GM12878 (cell line): ENCODE data around the gene TRAIP. TPM values are rescaled to one million over a fixed set of nuclear protein-coding genes. Genes with fewer than 3 reads are reported as not detected.

Experiments
- ATAC-seq: fragments of 200-7000 bp; cut with Tn5 transposase; 3 replicates; pipeline ENCODE4 v1.9.1; 2020; ENCODE audit warnings: mild to moderate bottlenecking, moderate library complexity
- BruUV-seq: library from RNA; stranded (reverse); fragments of 400-500 nt; replicated peaks from 2 replicates; lab custom pipeline; 2021; lab: Mats Ljungman, UMichigan
- CTCF ChIA-PET: fragments of 300-600 bp; sonication (Branson Sonifier 250); formaldehyde crosslinking; extraction: SDS; loops from one replicate; lab custom pipeline; 2021; ENCODE audit warnings: inconsistent platforms; lab: Yijun Ruan, JAX
- POLR2A ChIA-PET: fragments of 350-600 bp; formaldehyde crosslinking; extraction: SDS; loops from one replicate; lab custom pipeline; 2021; ENCODE audit warnings: inconsistent platforms; lab: Charles Lee
- RAD21 ChIA-PET: fragments of 300-600 bp; sonication (Branson Sonifier 250); formaldehyde crosslinking; loops from one replicate; lab custom pipeline; 2023; ENCODE audit warnings: antibody characterized with exemption; ENCODE audit not compliant: unreplicated experiment; lab: Charles Lee
- SMC1A ChIA-PET: fragments of 300-600 bp; sonication (Branson Sonifier 250); formaldehyde crosslinking; loops from one replicate; lab custom pipeline; 2023; ENCODE audit not compliant: unreplicated experiment, uncharacterized antibody; lab: Charles Lee
- DNase-seq: peaks from one replicate; pipeline ENCODE4 v3.0.0-alpha.2; 2011; ENCODE audit warnings: low read depth, low spot score
- FAIRE-seq: peaks from 3 replicates; lab custom pipeline; 2011; peaks lifted over from hg19 to GRCh38; lab: Jason Lieb, UNC
- H2AFZ ChIP-seq: 2 replicates; pipeline ENCODE4 v1.6.0; 2011; ENCODE audit warnings: low read depth, low read length, control low read depth; ENCODE audit not compliant: control insufficient read depth
- H3K27ac ChIP-seq: 2 replicates; pipeline ENCODE4 v1.5.1; 2011; ENCODE audit warnings: control low read depth; ENCODE audit not compliant: control insufficient read depth, insufficient read depth
- H3K27me3 ChIP-seq, 2 experiments: replicated peaks in 1 of 2; 2 replicates each; pipeline versions ENCODE4 v1.6.0 to v1.6.1; 2011; ENCODE audit warnings: low read length in 1 of 2; ENCODE audit not compliant: control insufficient read depth in 2 of 2, insufficient read depth in 2 of 2
- H3K36me3 ChIP-seq, 2 experiments: 2 replicates each; pipeline ENCODE4 v1.5.1; 2011; ENCODE audit warnings: low read length in 1 of 2; ENCODE audit not compliant: control insufficient read depth in 2 of 2, insufficient read depth in 2 of 2
- H3K4me1 ChIP-seq: 2 replicates; pipeline ENCODE4 v1.6.1; 2011; ENCODE audit warnings: mild to moderate bottlenecking, low read length, moderate library complexity, mixed read lengths; ENCODE audit not compliant: control insufficient read depth, insufficient read depth
- H3K4me2 ChIP-seq: 2 replicates; pipeline ENCODE4 v1.6.0; 2011; ENCODE audit warnings: control low read depth; ENCODE audit not compliant: control insufficient read depth, insufficient read depth
- H3K4me3 ChIP-seq: fragments of 200-600 bp; sonication (generic); 2 replicates; pipeline ENCODE4 v1.5.1; 2016
- H3K79me2 ChIP-seq: 2 replicates; pipeline ENCODE4 v1.6.0; 2011; ENCODE audit warnings: low read length; ENCODE audit not compliant: control insufficient read depth, insufficient read depth
- H3K9ac ChIP-seq: 2 replicates; pipeline ENCODE4 v1.8.0; 2011; ENCODE audit warnings: low read length, control low read depth, mixed read lengths; ENCODE audit not compliant: control insufficient read depth, insufficient read depth
- H3K9me3 ChIP-seq: replicated peaks from 3 replicates; pipeline ENCODE4 v1.5.1; 2011; ENCODE audit warnings: mild to moderate bottlenecking, low read length; ENCODE audit not compliant: control insufficient read depth, insufficient read depth
- H4K20me1 ChIP-seq: 2 replicates; pipeline ENCODE4 v1.6.0; 2011; ENCODE audit not compliant: control insufficient read depth, insufficient read depth
- CBX5 ChIP-seq: sonication (generic); IDR thresholded peaks from 2 replicates; pipeline ENCODE4 v1.6.1; 2016; ENCODE audit warnings: low read depth, moderate library complexity, mild to moderate bottlenecking, inconsistent platforms
- CHD1 ChIP-seq: IDR thresholded peaks from 2 replicates; pipeline ENCODE4 v1.6.1; 2012; ENCODE audit warnings: low read depth, low read length, improper control_type of control experiment
- CREM ChIP-seq: IDR thresholded peaks from 2 replicates; pipeline ENCODE4 v1.6.1; 2014; ENCODE audit warnings: antibody characterized with exemption, low read depth
- DPF2 ChIP-seq: fragments of 450-650 bp; IDR thresholded peaks from 2 replicates; pipeline ENCODE4 v1.6.1; 2017; ENCODE audit warnings: mild to moderate bottlenecking
- EZH2 ChIP-seq: IDR thresholded peaks from 2 replicates; pipeline ENCODE4 v1.6.1; 2012; ENCODE audit warnings: low read depth, mild to moderate bottlenecking, control low read depth, inconsistent platforms, low read length, borderline replicate concordance; ENCODE audit not compliant: control insufficient read depth
- LARP7 ChIP-seq: fragments of 450-650 bp; IDR thresholded peaks from 2 replicates; pipeline ENCODE4 v1.6.1; 2017; ENCODE audit warnings: mild to moderate bottlenecking
- MEF2B ChIP-seq: fragments of 450-650 bp; IDR thresholded peaks from 2 replicates; pipeline ENCODE4 v1.6.1; 2018; ENCODE audit warnings: mild to moderate bottlenecking, moderate library complexity; ENCODE audit not compliant: partially characterized antibody, poor library complexity, severe bottlenecking
- NR2F1 ChIP-seq: fragments of 450-650 bp; conservative IDR thresholded peaks from 2 replicates; pipeline ENCODE4 v1.6.1; 2017; ENCODE audit warnings: mild to moderate bottlenecking
- RCOR1 ChIP-seq: conservative IDR thresholded peaks from 2 replicates; pipeline ENCODE4 v1.6.1; 2012; ENCODE audit warnings: low read depth, low read length, improper control_type of control experiment
- SMC3 ChIP-seq: IDR thresholded peaks from 2 replicates; pipeline ENCODE4 v1.6.1; 2011; ENCODE audit warnings: low read length, improper control_type of control experiment, borderline replicate concordance
- STAT3 ChIP-seq: IDR thresholded peaks from 2 replicates; pipeline ENCODE4 v1.6.1; 2011; ENCODE audit warnings: low read depth, low read length, improper control_type of control experiment
- WRNIP1 ChIP-seq: IDR thresholded peaks from 2 replicates; pipeline ENCODE4 v1.6.1; 2011; ENCODE audit warnings: low read depth, low read length, improper control_type of control experiment, borderline replicate concordance
- ZBTB4 ChIP-seq: fragments of 450-650 bp; formaldehyde crosslinking; IDR thresholded peaks from 2 replicates; pipeline ENCODE4 v1.4.0; 2022; ENCODE audit warnings: mild to moderate bottlenecking, moderate library complexity
- ZBTB40 ChIP-seq: fragments of 450-650 bp; IDR thresholded peaks from 2 replicates; pipeline ENCODE4 v1.6.1; 2016; ENCODE audit warnings: mild to moderate bottlenecking, moderate library complexity, borderline replicate concordance
- ZNF207 ChIP-seq: fragments of 450-650 bp; IDR thresholded peaks from 2 replicates; pipeline ENCODE4 v1.6.1; 2014; ENCODE audit warnings: antibody characterized with exemption, mild to moderate bottlenecking, borderline replicate concordance
- WGBS: methylation state at CpG from one replicate; pipeline ENCODE4 v1.1.6; 2016; ENCODE audit warnings: low lambda C conversion rate; ENCODE audit not compliant: insufficient replicate concordance, insufficient coverage; ENCODE audit errors: missing lambda C conversion rate; 5-methylcytosine and 5-hydroxymethylcytosine counted together
- in situ Hi-C: fragments of 300-500 bp; cut with MboI; formaldehyde crosslinking; loops from 9 replicates; pipeline ENCODE4 v1.14.3; 2018; ENCODE audit warnings: mixed read lengths
- intact Hi-C: fragments of 100-400 bp; cut with micrococcal nuclease; formaldehyde crosslinking; loops from one replicate; pipeline ENCODE4 v1.14.2; 2022; ENCODE audit not compliant: unreplicated experiment
- polyA plus RNA-seq, 11 experiments: library from polyadenylated mRNA; depleted of rRNA in 4 of 11; unstranded in 6 of 11; stranded (reverse) in 5 of 11; fragments of >200 nt; fragmentation: Nextera tagmentation in 4 of 11; fragmentation: Illumina TruSeq in 1 of 11; extraction: Ambion mirVana in 4 of 11; extraction: Trizol in 1 of 11; gene quantifications; 1 replicate in 1 of 11; 2 replicates in 10 of 11; pipeline versions ENCODE4 v1.2.1 to v1.2.3, GENCODE V29; 2011 to 2016; ENCODE audit warnings: inconsistent platforms in 2 of 11, missing spikeins in 2 of 11, low read depth in 1 of 11
- total RNA-seq, 4 experiments: library from RNA; depleted of rRNA in 3 of 4; stranded (reverse); fragments of >200 nt in 3 of 4; fragmentation: Illumina TruSeq in 1 of 4; extraction: Trizol in 1 of 4; gene quantifications; 2 replicates each; pipeline versions ENCODE4 v1.2.1 to v1.2.3, GENCODE V29; 2013 to 2021

Gene TRAIP
- total and polyA plus RNA-seq, 10 of the 15 experiments (the other 5 are each of a cell fraction or from before 2014, with no cell fraction given) = 15.9 to 37.0 (median 23.1) TPM

GRCh38 chr3:49802719-49803464, 53.5 kb downstream of the TRAIP start, which contains the start of gene INKA1:
Gene INKA1 (plus strand): TSS chr3:49803261. CDS start chr3:49803393, 132 bp downstream.
- 1% methylated on average over 38 of the region's 71 CpGs for WGBS
- Histone ChIP-seq H3K79me2 (no peaks in the 10 kb centered on the region; the same call in 1 of the 2 replicates), H3K9me3 (no peaks in the 10 kb centered on the region), H3K27me3 (no peaks in the 10 kb centered on the region; a peak in 1 of 4 replicates), H4K20me1 (no peaks in the 10 kb centered on the region), H3K4me2 (peak within 1 kb of the TSS; percentile 94), H3K9ac (peak within 1 kb of the TSS; percentile 75), H3K4me3 (peak within 1 kb of the TSS; percentile 98), H3K36me3 (no peaks in the 10 kb centered on the region), H3K27ac (peak within 1 kb of the TSS; percentile 37; the same call in 1 of the 2 replicates), H2AFZ (peak within 1 kb of the TSS; percentile 97), H3K4me1 (peaks cover 39% of the 10 kb centered on the region)
- ChIA-PET CTCF (interaction anchor here (0.8 to 12.0 kb wide), 18 partner anchors 14 to 263 kb away, joined by 3 to 327 read pairs (median 6); partner anchors contain the start of genes IP6K1, MST1R, TRAIP and UBA7), RAD21 (interaction anchor here (0.6 to 8.0 kb wide), 27 partner anchors 10 to 796 kb away, joined by 3 to 182 read pairs (median 4); partner anchors contain the start of genes AMIGO3, IP6K1, MON1A and MST1R), SMC1A (interaction anchor here (1.1 to 9.4 kb wide), 9 partner anchors 11 to 127 kb away, joined by 3 to 146 read pairs (median 6); partner anchors contain the start of genes MON1A and UBA7), POLR2A (interaction anchor here (0.5 to 2.7 kb wide), 12 partner anchors 8 to 144 kb away, joined by 3 to 21 read pairs (median 5); partner anchors contain the start of genes IP6K1 and UBA7)
- ATAC-seq (peak; percentile 81), DNase-seq (no peak), FAIRE-seq (peak; percentile 75)
- intact Hi-C loops = loop anchor here (1.0 to 2.0 kb wide), 2 partner anchors 36 to 104 kb away; no protein-coding TSS in a partner anchor
- no TSS peak for BruUV-seq
- in situ Hi-C loops = loop anchor here (5.0 kb wide), 1 partner anchor 104 kb away; no protein-coding TSS in a partner anchor
- peak; percentile 89; the same call in 1 of the 2 replicates for TF ChIP-seq SMC3
- TF ChIP-seq ZBTB40 = no peak
- no peak for TF ChIP-seq MEF2B
- no peak for TF ChIP-seq STAT3
- 0 out of 2 replicates have a peak, but pooled peaks have one; percentile 31 for TF ChIP-seq CHD1
- TF ChIP-seq WRNIP1 = no peak
- peak; percentile 61; the same call in 1 of the 2 replicates for TF ChIP-seq DPF2
- peak; percentile 40 for TF ChIP-seq NR2F1
- TF ChIP-seq ZBTB4 = no peak
- TF ChIP-seq LARP7 = peak; percentile 59; the same call in 1 of the 2 replicates
- TF ChIP-seq CBX5 = no peak
- 0 out of 2 replicates have a peak, but pooled peaks have one; percentile 45 for TF ChIP-seq RCOR1
- TF ChIP-seq ZNF207 = peak; percentile 44; the same call in 1 of the 2 replicates
- no peak for TF ChIP-seq EZH2
- peak; percentile 20; the same call in 1 of the 2 replicates for TF ChIP-seq CREM
